ENCODE data around the gene CHMP6. TPM values are rescaled to one million over a fixed set of nuclear protein-coding genes. Genes with fewer than 3 reads are reported as not detected.

The CHMP6 gene
- total and polyA plus RNA-seq, 9 of the 15 experiments (the other 6 are each of a cell fraction or from before 2014, with no cell fraction given): 0.25 to 30.4 (median 13.4) TPM

DNA sequence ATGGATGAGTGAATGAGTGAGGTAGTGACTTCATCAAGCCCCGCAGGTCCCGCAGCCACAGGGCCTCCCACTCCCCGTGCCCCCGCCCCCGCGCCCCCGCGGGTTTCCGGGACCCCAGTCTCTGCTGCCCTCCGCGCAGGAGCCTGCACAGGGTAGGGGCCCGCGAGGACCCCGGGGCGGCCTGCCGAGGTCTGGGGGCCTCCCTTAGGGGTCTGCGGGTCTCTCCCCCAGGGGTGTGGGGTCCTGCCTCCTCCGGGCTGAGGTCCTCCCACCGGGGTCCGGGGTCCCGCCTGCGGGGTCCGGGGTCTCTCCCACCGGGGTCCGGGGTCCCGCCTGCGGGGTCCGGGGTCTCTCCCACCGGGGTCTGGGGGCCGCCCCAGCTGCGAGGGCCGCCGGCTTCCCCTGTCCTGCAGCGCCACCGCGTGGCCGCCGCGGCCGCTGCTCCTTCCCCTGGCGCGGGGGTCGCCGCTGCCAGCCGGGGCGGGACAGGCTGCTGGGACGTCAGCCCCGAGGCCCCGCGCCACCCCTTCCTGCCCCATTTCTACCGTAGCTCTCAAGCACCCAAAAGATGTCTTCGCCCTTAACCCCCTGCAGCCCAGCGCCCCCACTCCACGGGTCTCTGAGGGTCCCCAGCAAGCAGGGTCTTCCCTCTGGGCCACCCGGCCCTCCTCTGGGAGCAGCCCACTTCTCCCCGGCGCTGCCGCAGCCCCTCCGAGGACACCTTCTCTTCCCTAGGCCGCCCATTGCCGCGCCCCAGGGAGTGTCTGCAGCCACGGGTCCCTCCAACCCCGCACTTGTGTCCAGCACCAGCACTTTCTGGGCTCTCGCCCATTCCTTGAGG lies 10.4 kb upstream of the CHMP6 start (continued):
- TF ChIP-seq CUX1 (CRISPR knock-in tag; IDR thresholded peaks at IDR 0.05) (no peak), BRCA1 (IDR thresholded peaks at IDR 0.05) (no peak), BRCA1 (CRISPR knock-in tag; IDR thresholded peaks at IDR 0.05) (no peak), THAP7 (CRISPR knock-in tag; IDR thresholded peaks at IDR 0.05) (no peak), RB1 (IDR thresholded peaks at IDR 0.05; ENCODE audit: low read depth) (peak; percentile 64; the same call in 1 of the 2 replicates), ZNF785 (CRISPR knock-in tag; IDR thresholded peaks at IDR 0.05) (no peak)
- TF ChIP-seq, protein P1, sequence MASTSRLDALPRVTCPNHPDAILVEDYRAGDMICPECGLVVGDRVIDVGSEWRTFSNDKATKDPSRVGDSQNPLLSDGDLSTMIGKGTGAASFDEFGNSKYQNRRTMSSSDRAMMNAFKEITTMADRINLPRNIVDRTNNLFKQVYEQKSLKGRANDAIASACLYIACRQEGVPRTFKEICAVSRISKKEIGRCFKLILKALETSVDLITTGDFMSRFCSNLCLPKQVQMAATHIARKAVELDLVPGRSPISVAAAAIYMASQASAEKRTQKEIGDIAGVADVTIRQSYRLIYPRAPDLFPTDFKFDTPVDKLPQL (IDR thresholded peaks at IDR 0.05; ENCODE audit: extremely low read depth, insufficient read length): no peak
- TF ChIP-seq, protein P2, sequence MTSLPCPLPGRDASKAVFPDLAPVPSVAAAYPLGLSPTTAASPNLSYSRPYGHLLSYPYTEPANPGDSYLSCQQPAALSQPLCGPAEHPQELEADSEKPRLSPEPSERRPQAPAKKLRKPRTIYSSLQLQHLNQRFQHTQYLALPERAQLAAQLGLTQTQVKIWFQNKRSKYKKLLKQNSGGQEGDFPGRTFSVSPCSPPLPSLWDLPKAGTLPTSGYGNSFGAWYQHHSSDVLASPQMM (CRISPR knock-in tag; IDR thresholded peaks at IDR 0.05): no peak
- TF ChIP-seq, protein P3, sequence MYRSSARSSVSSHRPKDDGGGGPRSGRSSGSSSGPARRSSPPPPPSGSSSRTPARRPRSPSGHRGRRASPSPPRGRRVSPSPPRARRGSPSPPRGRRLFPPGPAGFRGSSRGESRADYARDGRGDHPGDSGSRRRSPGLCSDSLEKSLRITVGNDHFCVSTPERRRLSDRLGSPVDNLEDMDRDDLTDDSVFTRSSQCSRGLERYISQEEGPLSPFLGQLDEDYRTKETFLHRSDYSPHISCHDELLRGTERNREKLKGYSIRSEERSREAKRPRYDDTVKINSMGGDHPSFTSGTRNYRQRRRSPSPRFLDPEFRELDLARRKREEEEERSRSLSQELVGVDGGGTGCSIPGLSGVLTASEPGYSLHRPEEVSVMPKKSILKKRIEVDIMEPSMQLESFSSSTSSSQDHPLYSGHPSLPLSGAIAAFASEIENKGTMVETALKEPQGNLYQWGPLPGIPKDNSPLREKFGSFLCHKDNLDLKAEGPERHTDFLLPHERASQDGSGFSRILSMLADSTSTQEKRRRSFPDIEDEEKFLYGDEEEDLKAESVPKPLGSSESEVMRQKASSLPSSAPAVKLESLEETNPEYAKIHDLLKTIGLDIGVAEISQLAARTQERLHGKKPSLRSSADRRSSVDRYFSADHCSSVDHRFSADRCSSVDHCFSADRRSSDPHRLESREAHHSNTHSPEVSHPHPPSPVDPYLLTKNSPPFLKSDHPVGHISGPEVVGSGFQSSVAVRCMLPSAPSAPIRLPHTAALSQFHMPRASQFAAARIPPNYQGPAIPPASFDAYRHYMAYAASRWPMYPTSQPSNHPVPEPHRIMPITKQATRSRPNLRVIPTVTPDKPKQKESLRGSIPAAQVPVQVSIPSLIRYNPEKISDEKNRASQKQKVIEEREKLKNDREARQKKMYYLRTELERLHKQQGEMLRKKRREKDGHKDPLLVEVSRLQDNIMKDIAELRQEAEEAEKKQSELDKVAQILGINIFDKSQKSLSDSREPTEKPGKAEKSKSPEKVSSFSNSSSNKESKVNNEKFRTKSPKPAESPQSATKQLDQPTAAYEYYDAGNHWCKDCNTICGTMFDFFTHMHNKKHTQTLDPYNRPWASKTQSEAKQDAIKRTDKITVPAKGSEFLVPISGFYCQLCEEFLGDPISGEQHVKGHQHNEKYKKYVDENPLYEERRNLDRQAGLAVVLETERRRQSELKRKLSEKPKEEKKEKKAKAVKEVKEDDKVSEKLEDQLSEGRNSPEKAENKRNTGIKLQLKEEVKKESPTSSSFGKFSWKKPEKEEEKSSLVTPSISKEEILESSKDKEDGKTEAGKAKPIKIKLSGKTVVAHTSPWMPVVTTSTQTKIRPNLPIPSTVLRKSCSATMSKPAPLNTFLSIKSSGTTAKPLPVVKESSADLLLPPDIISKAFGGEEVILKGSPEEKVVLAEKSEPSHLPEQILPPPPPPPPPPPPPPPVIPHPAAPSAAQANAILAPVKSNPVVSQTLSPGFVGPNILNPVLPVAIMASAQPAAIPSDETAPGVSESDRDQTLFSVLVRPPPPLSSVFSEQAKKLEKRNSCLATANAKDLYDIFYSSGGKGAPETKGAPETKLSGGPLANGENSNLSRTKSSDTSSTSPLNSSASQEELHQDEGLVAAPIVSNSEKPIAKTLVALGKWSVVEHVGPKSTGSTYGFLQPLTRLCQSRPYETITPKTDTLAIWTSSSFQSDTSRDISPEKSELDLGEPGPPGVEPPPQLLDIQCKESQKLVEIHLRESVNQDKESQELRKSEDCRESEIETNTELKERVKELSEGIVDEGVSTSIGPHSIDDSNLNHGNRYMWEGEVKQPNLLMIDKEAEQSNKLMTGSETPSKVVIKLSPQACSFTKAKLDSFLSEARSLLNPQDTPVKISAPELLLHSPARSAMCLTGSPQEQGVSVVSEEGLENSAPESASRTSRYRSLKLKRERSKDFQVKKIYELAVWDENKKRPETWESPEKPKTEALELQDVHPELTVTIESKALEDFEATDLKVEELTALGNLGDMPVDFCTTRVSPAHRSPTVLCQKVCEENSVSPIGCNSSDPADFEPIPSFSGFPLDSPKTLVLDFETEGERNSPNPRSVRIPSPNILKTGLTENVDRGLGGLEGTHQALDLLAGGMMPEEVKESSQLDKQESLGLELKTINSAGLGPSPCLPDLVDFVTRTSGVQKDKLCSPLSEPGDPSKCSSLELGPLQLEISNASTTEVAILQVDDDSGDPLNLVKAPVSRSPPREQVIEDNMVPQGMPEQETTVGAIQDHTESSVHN (IDR thresholded peaks at IDR 0.05; ENCODE audit: borderline replicate concordance in 1 of 2, low read depth in 1 of 2): no peak
